Heart left ventricle (tissue), 16 donors: ENCODE results near the gene C14orf132. TPM values are rescaled to one million over a fixed set of nuclear protein-coding genes. Genes with fewer than 3 reads are reported as not detected.

Experiments
- ATAC-seq, 4 donors: fragments of 200-7000 bp; cut with Tn5 transposase; one replicate each; pipeline ENCODE4 v1.9.1; 2020 to 2022; ENCODE audit warnings: moderate library complexity in 4 of 4, mild to moderate bottlenecking in 3 of 4, moderate number of reproducible peaks in 1 of 4
- DNase-seq, 5 donors: peaks; one replicate each; pipeline ENCODE4 v3.0.0-alpha.2; 2020
- H3K27ac ChIP-seq, 12 donors: fragments of 200-600 bp; sonication (generic) in 4 of 12; one replicate each; pipeline versions ENCODE4 v1.5.0 to v1.8.0; 2016 to 2022; ENCODE audit warnings: mild to moderate bottlenecking in 2 of 12
- H3K27me3 ChIP-seq, 9 donors: fragments of 200-600 bp; sonication (generic) in 2 of 9; one replicate each; pipeline versions ENCODE4 v1.5.1 to v1.8.0; 2016 to 2022; ENCODE audit warnings: mild to moderate bottlenecking in 3 of 9
- H3K36me3 ChIP-seq, 9 donors: fragments of 200-600 bp; sonication (generic) in 2 of 9; one replicate each; pipeline versions ENCODE4 v1.5.0 to v1.8.0; 2018 to 2022; ENCODE audit warnings: mild to moderate bottlenecking in 2 of 9
- H3K4me1 ChIP-seq, 12 donors: fragments of 200-600 bp; sonication (generic) in 4 of 12; one replicate each; pipeline versions ENCODE4 v1.5.0 to v1.8.0; 2016 to 2022; ENCODE audit warnings: mild to moderate bottlenecking in 3 of 12
- H3K4me3 ChIP-seq, 12 donors: fragments of 200-600 bp; sonication (generic) in 4 of 12; one replicate each; pipeline versions ENCODE4 v1.5.0 to v1.8.0; 2017 to 2022; ENCODE audit warnings: mild to moderate bottlenecking in 9 of 12, moderate library complexity in 4 of 12
- H3K9me3 ChIP-seq, 12 donors: fragments of 200-600 bp; sonication (generic) in 4 of 12; one replicate each; pipeline versions ENCODE4 v1.5.0 to v1.8.0; 2016 to 2022; ENCODE audit warnings: mild to moderate bottlenecking in 1 of 12
- POLR2A ChIP-seq, 2 donors: fragments of 450-650 bp; IDR thresholded peaks; one replicate each; pipeline ENCODE4 v1.6.1; 2017; ENCODE audit warnings: antibody characterized with exemption in 2 of 2, mild to moderate bottlenecking in 2 of 2, moderate library complexity in 2 of 2
- WGBS, 4 donors: extraction: QIAGEN DNeasy Blood & Tissue Kit in 2 of 4; methylation state at CpG; one replicate each; pipeline versions ENCODE4 v1.1.5 to v1.1.7; 2013 to 2018; 5-methylcytosine and 5-hydroxymethylcytosine counted together
- intact Hi-C, 10 donors: fragments of 100-400 bp; cut with DNase I; formaldehyde crosslinking; loops; one replicate each; pipeline versions ENCODE4 v1.11.1 to v1.14.2; 2022
- polyA plus RNA-seq, 2 donors: library from polyadenylated mRNA; stranded (reverse); fragments of 200-250 nt; gene quantifications; one replicate each; pipeline ENCODE4 v1.2.3, GENCODE V29; 2013
- total RNA-seq, 9 donors: library from RNA; depleted of rRNA in 2 of 9; stranded (reverse); fragments of >200 nt in 2 of 9; fragmentation: NEBNext Ultra II Directional in 3 of 9; extraction: Animal tissue kit (Norgen Biotek cat#: 25700) in 3 of 9; gene quantifications; one replicate each; pipeline versions ENCODE4 v1.1.0 to v1.2.4, GENCODE V29; 2016 to 2023
- TF ChIP-seq, protein P1 (sequence below), 12 donors: fragments of 200-600 bp; sonication (generic) in 4 of 12; IDR thresholded peaks; one replicate each; pipeline versions ENCODE4 v1.5.0 to v1.8.0; 2018 to 2022; ENCODE audit warnings: antibody characterized with exemption in 12 of 12, mild to moderate bottlenecking in 5 of 12
- donor health status: ischemic (EF 13 %, LVEDD 7.1; RV severe dilation, severe dysfunction).
- donor health status: healthy with polysubstance abuse.
- donor health status: DM: no; HTN: yes; CAD: no.
- donor health status: DM: no; HTN: no; CAD: no.
- donor health status: ischemic (EF 25% LVEDD 6.9; RV normal size, moderate dysfunction).
- donor health status: ischemic (EF 25% LVEDD 5.7; RV mildly dilated, moderate dysfunction).
- donor health status: healthy.
- donor health status: DM: yes; HTN: yes; CAD: no.
- donor health status: ischemic (EF 35%, LVEDD 5.7; RV mildly dilated, moderate dysfunction).
- donor health status: nonischemic (EF 11% LVEDD 7.7; RV severe dilation, severe dysfunction).
- donor health status: DM: yes; HTN: yes; CAD: no.
- donor health status: PGD.
- donor health status: ischemic (EF 29% LVEDD 5.4; RV normal size, mild dysfunction).
- donor health status: nonischemic (EF 23%, LVEDD 6.1; RV moderate dilation, normal function).

The C14orf132 gene
- total and polyA plus RNA-seq, 11 donors: 0.76 to 14.9 (median 1.8) TPM

DNA sequence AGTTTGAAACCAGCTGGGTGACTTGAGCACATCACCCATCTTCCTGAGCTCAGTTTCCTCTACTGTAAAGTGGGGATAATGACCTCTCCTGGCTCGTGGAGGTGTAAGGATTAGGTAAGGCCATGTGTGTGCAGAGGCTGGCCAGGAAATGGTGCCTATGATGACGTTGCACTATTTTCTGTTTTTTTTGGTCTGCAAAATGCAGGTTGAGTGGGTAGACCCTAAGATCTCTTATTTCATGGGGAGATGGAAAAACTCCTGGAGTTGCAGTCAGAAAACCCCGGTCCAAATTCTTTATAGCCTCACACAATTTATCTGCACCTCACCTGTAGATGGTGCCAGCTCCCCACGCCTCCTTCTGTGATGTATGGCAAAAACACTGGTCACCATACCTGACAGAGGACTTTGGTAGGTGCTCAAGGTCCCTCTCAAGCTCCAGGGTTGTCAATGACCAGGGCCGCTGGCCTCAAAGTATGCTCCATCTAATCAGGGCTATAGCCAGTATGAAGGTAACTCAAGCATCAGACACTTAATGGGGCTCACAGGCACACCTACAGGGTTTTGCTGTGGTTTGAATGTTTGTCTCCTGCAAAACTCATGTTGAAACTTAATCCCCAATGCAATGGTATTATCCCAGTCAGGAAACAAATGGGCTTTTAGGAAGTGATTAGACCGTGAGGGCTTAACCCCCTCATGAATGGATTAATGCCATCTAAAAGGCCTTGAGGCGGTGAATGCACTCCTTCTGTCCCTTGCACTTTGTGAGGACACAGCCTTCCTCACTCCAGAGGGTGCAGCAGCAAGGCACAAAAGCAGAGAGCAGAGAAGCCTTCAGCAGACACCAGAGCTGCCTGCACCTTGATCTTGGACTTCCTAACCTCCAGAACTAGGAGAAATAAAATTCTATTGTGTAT, 17.6 kb downstream of the C14orf132 start:
- ATAC-seq (no peak), DNase-seq (peak in 1 of 5 donors; percentile 10)
- no peaks in the 10 kb centered on the region for H3K36me3 ChIP-seq
- WGBS, 4 donors: 78 to 86% (median 80%) methylated on average over 5 to 7 of the region's 7 CpGs
- TF ChIP-seq, protein P1, sequence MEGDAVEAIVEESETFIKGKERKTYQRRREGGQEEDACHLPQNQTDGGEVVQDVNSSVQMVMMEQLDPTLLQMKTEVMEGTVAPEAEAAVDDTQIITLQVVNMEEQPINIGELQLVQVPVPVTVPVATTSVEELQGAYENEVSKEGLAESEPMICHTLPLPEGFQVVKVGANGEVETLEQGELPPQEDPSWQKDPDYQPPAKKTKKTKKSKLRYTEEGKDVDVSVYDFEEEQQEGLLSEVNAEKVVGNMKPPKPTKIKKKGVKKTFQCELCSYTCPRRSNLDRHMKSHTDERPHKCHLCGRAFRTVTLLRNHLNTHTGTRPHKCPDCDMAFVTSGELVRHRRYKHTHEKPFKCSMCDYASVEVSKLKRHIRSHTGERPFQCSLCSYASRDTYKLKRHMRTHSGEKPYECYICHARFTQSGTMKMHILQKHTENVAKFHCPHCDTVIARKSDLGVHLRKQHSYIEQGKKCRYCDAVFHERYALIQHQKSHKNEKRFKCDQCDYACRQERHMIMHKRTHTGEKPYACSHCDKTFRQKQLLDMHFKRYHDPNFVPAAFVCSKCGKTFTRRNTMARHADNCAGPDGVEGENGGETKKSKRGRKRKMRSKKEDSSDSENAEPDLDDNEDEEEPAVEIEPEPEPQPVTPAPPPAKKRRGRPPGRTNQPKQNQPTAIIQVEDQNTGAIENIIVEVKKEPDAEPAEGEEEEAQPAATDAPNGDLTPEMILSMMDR (IDR thresholded peaks at IDR 0.05): no peak
- TF ChIP-seq POLR2A (IDR thresholded peaks at IDR 0.05): no peak
- peaks cover 0 to 23% (median 4%) of the 10 kb centered on the region in 12 donors for H3K4me1 ChIP-seq
- no peaks in the 10 kb centered on the region for H3K9me3 ChIP-seq
- intact Hi-C loops: no loop called here
- no peak overlapping the region for H3K27ac ChIP-seq
- peaks cover 0 to 3% (median 0%) of the 10 kb centered on the region in 9 donors for H3K27me3 ChIP-seq
- no peak overlapping the region for H3K4me3 ChIP-seq

DNA sequence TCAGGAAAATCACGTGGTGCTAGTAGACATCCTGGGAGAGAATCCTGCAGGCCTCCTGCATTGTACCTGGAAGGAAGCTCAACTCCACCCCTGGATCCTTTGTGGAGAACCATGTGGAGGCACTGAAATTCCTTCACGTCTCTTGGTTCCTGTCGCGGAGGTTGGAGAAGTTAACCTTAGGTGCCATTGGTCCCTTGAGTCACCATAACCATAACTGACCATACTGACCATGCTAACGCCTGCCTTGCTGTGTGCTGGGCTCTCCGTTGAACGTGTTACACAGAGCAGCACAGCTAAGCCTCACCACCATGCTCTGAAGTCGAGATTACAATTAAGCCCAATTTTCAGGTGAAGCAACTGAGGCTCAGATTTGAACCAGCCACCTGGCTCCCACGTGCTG, 18.6 kb downstream of the C14orf132 start:
- 88 to 96% (median 89%) methylated on average over 9 of the region's 9 CpGs for WGBS, 4 donors
- Histone ChIP-seq H3K9me3 (no peaks in the 10 kb centered on the region), H3K4me3 (no peak overlapping the region), H3K4me1 (peaks cover 0 to 19% (median 4%) of the 10 kb centered on the region in 12 donors), H3K36me3 (no peaks in the 10 kb centered on the region), H3K27ac (no peak overlapping the region), H3K27me3 (peaks cover 0 to 3% (median 0%) of the 10 kb centered on the region in 9 donors)
- intact Hi-C loops: no loop called here
- no peak for ATAC-seq
- no peak for DNase-seq
- TF ChIP-seq, protein P1 (IDR thresholded peaks at IDR 0.05): no peak
- TF ChIP-seq POLR2A (IDR thresholded peaks at IDR 0.05): no peak

DNA sequence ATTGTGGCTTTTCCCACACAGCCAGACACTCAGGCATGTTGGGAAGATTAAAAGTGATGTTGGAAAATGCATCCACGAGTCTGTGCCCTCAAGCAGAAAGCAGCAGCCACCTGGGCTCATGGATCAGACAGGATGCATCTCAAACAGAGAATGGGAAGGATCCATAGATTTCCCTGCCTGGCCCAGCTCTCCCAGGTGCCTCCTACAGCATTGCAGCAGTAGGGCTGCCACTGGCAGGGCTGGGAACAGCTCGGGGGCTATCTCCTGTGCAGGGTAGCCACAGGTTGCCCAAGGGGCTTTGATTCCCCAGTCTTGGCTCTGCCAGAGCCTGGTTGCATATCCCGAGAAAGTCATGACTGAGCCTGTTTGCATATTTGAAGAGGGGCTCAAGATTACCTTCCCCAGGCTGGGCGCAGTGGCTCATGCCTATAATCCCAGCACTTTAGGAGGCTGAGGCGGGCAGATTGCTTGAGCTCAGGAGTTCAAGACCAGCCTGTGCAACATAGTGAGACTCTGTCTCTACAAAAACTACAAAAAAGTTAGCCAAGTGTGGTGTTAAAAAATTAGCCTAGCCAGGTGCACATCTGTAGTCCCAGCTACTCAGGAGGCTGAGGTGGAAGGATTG, 19.5 kb downstream of the C14orf132 start:
- intact Hi-C loops: no loop called here
- Histone ChIP-seq H3K4me1 (peaks cover 0 to 10% (median 3%) of the 10 kb centered on the region in 12 donors), H3K36me3 (no peaks in the 10 kb centered on the region), H3K9me3 (no peaks in the 10 kb centered on the region), H3K4me3 (no peak overlapping the region), H3K27me3 (peaks cover 0 to 3% (median 0%) of the 10 kb centered on the region in 9 donors), H3K27ac (no peak overlapping the region)
- WGBS, 4 donors: 77 to 83% (median 81%) methylated on average over 5 of the region's 5 CpGs
- TF ChIP-seq POLR2A (IDR thresholded peaks at IDR 0.05): no peak
- TF ChIP-seq, protein P1 (IDR thresholded peaks at IDR 0.05): no peak
- DNase-seq (peak in 1 of 5 donors; percentile 5), ATAC-seq (no peak)

DNA sequence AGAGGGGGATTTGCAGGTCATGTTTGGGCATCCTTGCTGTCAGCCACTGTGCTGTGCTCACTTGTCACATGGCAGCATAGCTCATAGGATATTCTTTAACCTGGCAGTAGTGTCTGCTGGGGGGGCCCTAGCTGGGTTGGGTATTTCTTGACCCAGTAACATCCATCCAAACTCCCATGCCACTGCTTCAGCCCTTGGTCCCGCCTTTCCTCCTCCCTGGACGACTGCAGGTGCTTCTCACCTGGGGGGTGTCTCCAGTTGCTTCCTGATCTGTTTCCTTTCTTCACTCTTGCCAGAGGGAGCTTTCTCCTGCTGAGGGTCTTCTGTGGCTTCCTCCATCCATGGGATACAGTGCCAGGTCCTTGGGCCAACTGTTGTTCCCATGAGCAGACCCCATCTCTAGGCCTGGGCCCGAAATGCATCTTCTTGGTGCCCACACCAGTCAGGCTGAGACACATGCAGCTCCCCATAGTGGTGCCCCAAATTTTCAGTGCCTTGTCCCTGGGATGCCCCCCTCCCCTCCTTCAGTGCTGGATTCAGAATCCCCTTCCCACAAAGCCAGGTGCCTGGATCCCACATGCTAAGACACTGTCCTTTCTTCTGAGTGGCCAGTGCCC, 20.5 kb downstream of the C14orf132 start:
- peaks cover 0 to 3% (median 0%) of the 10 kb centered on the region in 9 donors for H3K27me3 ChIP-seq
- no peak overlapping the region for H3K27ac ChIP-seq
- WGBS, 4 donors: 78 to 88% (median 83%) methylated on average over 3 of the region's 3 CpGs
- no peak overlapping the region for H3K4me3 ChIP-seq
- intact Hi-C loops: no loop called here
- DNase-seq: peak in 1 of 5 donors; percentile 9
- peaks cover 0 to 6% (median 0%) of the 10 kb centered on the region in 12 donors for H3K4me1 ChIP-seq
- H3K9me3 ChIP-seq: no peaks in the 10 kb centered on the region
- TF ChIP-seq POLR2A (IDR thresholded peaks at IDR 0.05): no peak
- TF ChIP-seq, protein P1 (IDR thresholded peaks at IDR 0.05): no peak
- no peak for ATAC-seq
- no peaks in the 10 kb centered on the region for H3K36me3 ChIP-seq
